GM12892 (cell line): Measurements from ENCODE around the gene PRRT2.

ENCODE experiments used
- POLR2A ChIP-seq: IDR thresholded peaks from 2 replicates; pipeline ENCODE4 v1.6.1; 2011; ENCODE audit warnings: low read depth, low read length, control low read depth
- POLR2AphosphoS5 ChIP-seq: IDR thresholded peaks from 2 replicates; pipeline ENCODE4 v1.6.1; 2011; ENCODE audit warnings: low read depth, low read length, control low read depth

DNA sequence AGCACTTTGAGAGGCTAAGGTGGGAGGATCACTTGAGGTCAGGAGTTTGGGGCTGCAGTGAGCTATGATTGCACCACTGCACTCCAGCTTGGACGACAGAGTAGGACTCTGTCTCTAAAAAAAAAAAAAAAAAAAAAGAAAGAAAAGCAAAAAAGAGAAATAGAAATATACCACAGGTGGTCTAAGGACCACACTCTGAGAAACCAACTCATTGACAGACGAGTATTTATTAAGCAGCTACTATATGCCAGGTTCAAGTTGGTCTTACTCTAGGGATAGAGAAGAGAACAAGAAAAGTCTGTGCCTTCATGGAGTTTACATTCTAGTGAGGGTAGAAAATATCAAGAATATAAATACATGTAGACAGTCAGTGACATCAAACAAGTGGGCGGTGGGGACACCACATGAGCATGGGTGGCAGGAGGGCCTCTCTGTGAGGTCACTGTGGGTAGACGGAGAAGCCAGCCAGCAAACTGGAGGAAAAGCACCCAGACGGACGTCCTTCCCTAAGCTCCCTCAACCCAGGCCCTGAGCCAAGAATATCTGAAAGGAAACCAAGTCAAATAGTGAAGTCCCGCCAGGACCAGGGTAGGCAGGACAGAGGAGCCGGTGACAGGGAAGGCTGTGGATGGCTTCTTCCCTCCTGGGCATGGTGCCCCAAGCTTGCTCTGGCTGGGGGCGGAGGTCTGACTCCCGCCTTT lies 46.3 kb downstream of the PRRT2 start:
- TF ChIP-seq POLR2AphosphoS5 (no peak), POLR2A (no peak)
